ENCODE results near the gene RPL27.

- TF ChIP-seq CTCF (conservative IDR thresholded peaks at IDR 0.05; ENCODE audit: low read depth, low read length) (no peak), EZH2 (IDR thresholded peaks at IDR 0.05; ENCODE audit: borderline replicate concordance, low read depth, low read length, poor library complexity, severe bottlenecking) (no peak)
Observed at GRCh38 chr17:43013296-43013695, 15.1 kb downstream of the RPL27 start.

Measured in A673 (cell line).